GM13976 (cell line): ENCODE measurements around the gene PPP1R9A.

Source experiments
- DNase-seq: peaks from one replicate; pipeline ENCODE4 v3.0.0; 2012; ENCODE audit warnings: low spot score
- CTCF ChIP-seq: IDR thresholded peaks from 2 replicates; pipeline ENCODE4 v1.5.1; 2012; ENCODE audit warnings: borderline replicate concordance, mild to moderate bottlenecking; ENCODE audit not compliant: insufficient read depth; ENCODE audit errors: extremely low read depth, missing control alignments, control extremely low read depth
- in situ Hi-C: fragments of 300-500 bp; cut with MboI; formaldehyde crosslinking; loops from one replicate; pipeline ENCODE4 v1.12.0; 2022; ENCODE audit warnings: low sequenced_read_pairs, mixed read lengths, inconsistent platforms; ENCODE audit not compliant: unreplicated experiment

Gene PPP1R9A

GRCh38 chr7:94922457-94922856 is 15.1 kb downstream of the PPP1R9A start:
- no peak for DNase-seq
- in situ Hi-C loops: no loop called here
- no peak for TF ChIP-seq CTCF

GRCh38 chr7:94923412-94923811 is 16.0 kb downstream of the PPP1R9A start:
- no peak for DNase-seq
- in situ Hi-C loops: no loop called here
- no peak for TF ChIP-seq CTCF

- no peak for TF ChIP-seq CTCF
- DNase-seq: no peak
- in situ Hi-C loops: no loop called here
These were observed 20.8 kb downstream of the PPP1R9A start for GRCh38 chr7:94928168-94928707.

- DNase-seq: no peak
- no peak for TF ChIP-seq CTCF
- in situ Hi-C loops: no loop called here
These were observed 26.0 kb downstream of the PPP1R9A start for GRCh38 chr7:94933256-94933990.

- no peak for TF ChIP-seq CTCF
- no peak for DNase-seq
- in situ Hi-C loops: no loop called here
These were observed 32.0 kb downstream of the PPP1R9A start for GRCh38 chr7:94939395-94939794.

GRCh38 chr7:94940241-94940640 is 32.8 kb downstream of the PPP1R9A start:
- in situ Hi-C loops: no loop called here
- no peak for TF ChIP-seq CTCF

More at GRCh38 chr7:94940241-94940640, 32.8 kb downstream of the PPP1R9A start:
- no peak for DNase-seq
